Omental fat pad (tissue), 4 donors: Measurements from ENCODE around the gene HIKESHI. TPM values are rescaled to one million over a fixed set of nuclear protein-coding genes. Genes with fewer than 3 reads are reported as not detected.

Experiments
- ATAC-seq: fragments of 150-250 bp; one replicate; pipeline ENCODE4 v1.9.1; 2016; ENCODE audit warnings: mild to moderate bottlenecking, moderate library complexity; ENCODE audit not compliant: low FRiP score
- DNase-seq: peaks from one replicate; pipeline ENCODE4 v3.0.0-alpha.2; 2019; ENCODE audit warnings: low spot score
- small RNA-seq: library from RNA; depleted of rRNA; stranded (forward); fragments of <200 nt; gene quantifications from one replicate; pipeline ENCODE3, GENCODE V24; 2016
- total RNA-seq, 4 donors: library from RNA; depleted of rRNA; stranded (reverse); fragments of >200 nt; gene quantifications; one replicate each; pipeline ENCODE4 v1.1.0, GENCODE V29; 2016
- TF ChIP-seq, protein P1 (sequence below), 3 donors: fragments of 450-650 bp; IDR thresholded peaks; one replicate each; pipeline ENCODE4 v1.5.1; 2016 to 2017; ENCODE audit warnings: antibody characterized with exemption in 3 of 3, mild to moderate bottlenecking in 3 of 3, moderate library complexity in 2 of 3

The HIKESHI gene
- total RNA-seq, 4 donors from 2014 or later: 19.6 to 38.2 (median 33.9) TPM

DNA sequence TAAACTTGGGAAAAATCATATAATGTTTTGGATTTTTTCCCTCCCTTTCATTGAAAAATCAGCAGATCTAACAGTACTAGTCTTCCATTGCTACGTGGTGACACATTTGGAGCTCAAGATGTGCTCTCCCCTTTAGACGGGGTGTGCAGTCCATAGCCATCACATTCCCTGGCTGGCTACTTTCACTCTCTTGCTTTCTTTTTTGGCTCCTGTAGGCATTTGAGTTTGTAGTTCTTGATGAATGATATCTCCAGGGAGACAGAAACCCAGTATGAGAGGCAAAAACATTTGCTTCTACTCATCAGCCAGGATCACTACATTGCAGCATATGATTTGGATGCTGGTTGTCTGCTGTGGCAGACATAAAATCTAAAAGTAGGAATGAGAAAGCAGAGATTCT is 84.7 kb downstream of the HIKESHI start:
- no peak for ATAC-seq
- TF ChIP-seq, protein P1, sequence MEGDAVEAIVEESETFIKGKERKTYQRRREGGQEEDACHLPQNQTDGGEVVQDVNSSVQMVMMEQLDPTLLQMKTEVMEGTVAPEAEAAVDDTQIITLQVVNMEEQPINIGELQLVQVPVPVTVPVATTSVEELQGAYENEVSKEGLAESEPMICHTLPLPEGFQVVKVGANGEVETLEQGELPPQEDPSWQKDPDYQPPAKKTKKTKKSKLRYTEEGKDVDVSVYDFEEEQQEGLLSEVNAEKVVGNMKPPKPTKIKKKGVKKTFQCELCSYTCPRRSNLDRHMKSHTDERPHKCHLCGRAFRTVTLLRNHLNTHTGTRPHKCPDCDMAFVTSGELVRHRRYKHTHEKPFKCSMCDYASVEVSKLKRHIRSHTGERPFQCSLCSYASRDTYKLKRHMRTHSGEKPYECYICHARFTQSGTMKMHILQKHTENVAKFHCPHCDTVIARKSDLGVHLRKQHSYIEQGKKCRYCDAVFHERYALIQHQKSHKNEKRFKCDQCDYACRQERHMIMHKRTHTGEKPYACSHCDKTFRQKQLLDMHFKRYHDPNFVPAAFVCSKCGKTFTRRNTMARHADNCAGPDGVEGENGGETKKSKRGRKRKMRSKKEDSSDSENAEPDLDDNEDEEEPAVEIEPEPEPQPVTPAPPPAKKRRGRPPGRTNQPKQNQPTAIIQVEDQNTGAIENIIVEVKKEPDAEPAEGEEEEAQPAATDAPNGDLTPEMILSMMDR (IDR thresholded peaks at IDR 0.05): no peak
- DNase-seq: no peak

DNA sequence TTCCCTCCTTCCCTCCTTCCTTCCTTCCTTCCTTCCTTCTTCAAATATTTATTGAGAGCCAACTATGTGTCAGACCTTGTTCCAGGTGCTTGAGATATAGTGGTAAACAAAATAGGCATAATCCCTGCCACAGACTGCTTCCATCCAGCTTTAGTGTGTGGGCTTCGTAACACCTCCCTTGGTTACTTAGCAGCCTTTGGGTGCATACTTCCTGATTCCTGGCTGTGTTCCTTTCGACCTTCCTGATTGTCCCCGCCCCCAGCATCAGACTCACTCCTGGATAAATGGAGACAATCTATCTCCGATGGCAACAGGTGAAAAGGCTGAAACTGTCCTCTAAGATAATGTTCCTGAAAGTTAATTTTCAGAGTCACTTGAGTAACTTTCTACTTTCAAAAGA is 86.2 kb downstream of the HIKESHI start:
- TF ChIP-seq, protein P1 (IDR thresholded peaks at IDR 0.05): no peak
- ATAC-seq (no peak), DNase-seq (no peak)

DNA sequence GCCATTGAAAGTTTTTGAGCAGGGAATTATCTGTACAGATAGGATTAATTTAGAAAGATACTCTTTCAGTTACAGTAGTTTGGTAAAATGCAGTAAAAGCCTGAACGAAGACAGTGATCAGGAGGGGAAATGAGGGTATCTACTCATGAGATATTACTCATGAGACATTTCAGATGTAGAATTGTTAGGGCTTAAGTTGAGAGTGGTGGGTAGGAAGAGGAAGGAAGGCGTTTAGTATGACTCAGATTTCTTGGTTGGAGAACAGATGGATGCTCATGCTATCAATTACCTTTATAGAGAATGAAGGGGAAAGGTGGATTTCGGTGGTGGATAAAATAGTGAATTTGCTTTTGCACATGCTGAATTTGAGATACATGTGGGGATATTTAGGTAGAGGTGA is 88.4 kb downstream of the HIKESHI start:
- TF ChIP-seq, protein P1 (IDR thresholded peaks at IDR 0.05): no peak
- DNase-seq: no peak
- no peak for ATAC-seq

DNA sequence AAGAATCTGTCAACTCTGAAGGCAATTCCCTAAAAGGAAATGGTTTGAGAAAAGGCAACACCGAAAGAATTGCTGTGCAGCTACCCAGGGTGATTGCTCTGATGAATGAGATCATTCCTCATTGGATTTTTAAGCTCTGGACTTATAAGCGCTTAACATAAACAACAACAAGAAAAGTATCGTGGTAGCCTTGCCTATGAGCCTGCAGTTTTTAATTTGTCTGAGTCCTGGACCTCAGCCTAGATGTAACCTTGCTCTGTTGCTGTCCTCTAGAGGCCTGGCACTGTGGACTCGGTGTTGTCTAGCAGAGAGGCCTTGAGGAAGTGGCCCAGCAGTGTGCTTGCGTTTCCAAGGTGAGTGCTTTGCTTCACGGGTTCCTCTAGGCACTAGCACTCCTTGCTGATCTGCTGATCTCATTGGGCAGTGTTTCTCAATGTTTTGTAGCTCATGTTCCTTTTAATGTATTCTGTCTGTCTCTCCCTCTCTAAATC is 93.1 kb downstream of the HIKESHI start:
- DNase-seq: no peak
- TF ChIP-seq, protein P1 (IDR thresholded peaks at IDR 0.05): no peak
- ATAC-seq: no peak

Small RNA genes lying within 50 kb of the gene (small RNA-seq; reads per million reads assigned to genes)
- gene RN7SL225P: not detected

Other genes starting within 250 kb of the HIKESHI start
- gene PICALM, start 233.2 kb upstream of the HIKESHI start, total RNA-seq: 100 to 1,000 TPM; 302 to 622 (median 395) TPM
- gene EED, start 57.5 kb upstream of the HIKESHI start, total RNA-seq: 10 to 100 TPM; 13.2 to 29.6 (median 18.9) TPM
- 1 to 10 TPM in 2 of 4 donors, not detected in 2; 1.4 to 1.6 TPM for gene CCDC81, start 72.6 kb downstream of the HIKESHI start, total RNA-seq